ENCODE results near the gene RFX2.
A peak's percentile ranks its signal among the peaks of the same experiment; 100 is the strongest.
"Not testable (repeated sequence)": the region's sequence is repeated elsewhere in the genome, so short reads cannot be mapped to it uniquely, and the experiment has no call there.

The RFX2 gene

DNA sequence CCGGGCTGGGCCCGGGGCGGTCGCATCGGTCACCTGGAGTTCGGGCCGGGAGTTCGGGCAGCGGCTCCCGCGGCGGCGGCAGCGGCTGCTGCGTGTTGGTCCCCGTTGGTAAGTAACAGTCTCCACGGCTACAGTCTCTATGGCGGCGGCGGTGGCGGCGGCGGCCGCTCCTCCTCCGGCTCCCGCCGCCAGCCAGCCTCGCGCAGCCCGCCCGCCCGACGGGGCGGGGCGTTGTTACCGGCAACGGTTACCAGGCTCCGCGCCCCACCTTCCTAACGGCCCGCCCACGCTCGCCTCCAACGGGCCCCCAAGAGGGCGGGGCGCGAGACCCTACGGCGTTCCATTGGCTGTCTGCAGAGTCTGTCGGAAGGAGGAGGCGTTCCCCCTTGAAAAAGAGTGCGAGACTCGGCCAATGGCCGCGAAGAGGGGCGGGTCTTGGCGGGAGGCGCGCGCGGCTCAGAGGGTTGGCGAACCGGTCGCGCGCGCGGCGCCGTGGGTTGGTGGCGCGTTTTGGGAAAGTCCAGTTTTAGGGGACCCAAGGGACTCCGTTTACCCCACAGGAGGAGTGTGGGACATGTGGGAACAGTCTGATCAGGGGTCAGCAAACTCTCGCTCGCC is at the start of gene RFX2:
RFX2 (minus strand) TSS at position 141 of the 618 bp plus-strand sequence. CDS start 63,004 bp downstream, outside the sequence.
- DNase-seq, result peak; percentile 99

DNA sequence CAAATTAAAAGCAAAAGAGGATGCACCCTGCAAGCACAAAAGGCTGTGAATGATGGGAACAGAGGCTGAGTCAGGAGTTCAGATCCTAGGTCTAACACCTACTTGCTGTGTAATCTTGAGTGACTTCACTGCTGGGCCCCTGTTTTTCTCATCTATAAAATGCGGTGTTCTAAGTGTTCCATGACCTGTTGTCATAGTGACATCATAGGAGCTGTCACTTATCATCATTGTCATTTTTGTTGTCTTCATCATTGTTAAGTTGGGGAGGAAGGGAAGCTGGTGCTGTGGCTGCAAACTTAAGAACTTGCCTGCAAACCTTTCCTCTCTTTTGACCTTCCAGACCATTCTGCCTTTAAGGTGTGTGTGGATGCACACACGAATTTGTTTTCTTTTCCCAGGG is 45.7 kb upstream of the RFX2 start:
- DNase-seq, result no peak

DNA sequence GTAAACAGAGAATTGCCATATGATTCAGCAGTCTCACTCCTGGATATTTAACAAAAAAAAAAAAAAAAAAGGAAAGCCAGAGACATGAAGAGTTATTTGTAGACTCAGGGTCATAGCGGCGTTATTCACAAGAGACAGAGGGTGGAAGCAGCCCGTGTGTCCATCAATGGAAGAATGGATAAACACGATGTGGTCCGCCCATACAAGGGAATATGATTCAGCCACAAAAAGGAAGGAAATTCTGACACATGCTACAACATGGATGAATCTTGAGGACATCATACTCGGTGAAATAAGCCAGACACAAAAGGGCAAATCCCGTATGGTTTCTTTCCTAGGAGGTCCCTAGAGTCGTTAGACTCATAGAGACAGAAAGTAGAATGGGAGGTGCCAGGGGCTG is 40.0 kb upstream of the RFX2 start:
- DNase-seq, result no peak

DNA sequence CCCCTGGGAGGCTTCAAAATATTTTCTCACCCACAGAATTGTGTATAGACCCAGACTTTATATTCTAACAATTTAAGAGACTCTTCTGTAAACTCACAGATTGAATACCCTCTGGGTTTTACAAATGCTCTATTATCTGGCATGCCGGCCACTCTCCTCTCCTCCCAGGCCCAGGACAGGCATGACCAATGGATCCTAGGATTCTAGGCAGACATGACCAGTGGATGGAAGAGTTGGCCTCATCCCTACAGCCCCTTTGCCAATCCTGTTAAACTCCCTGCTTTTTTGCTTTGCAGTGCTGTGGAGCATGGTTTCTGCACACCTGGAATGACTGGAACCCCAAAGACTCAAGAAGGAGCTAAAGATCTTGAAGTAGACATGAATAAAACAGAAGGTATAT is 30.9 kb upstream of the RFX2 start:
- no peak for DNase-seq

DNA sequence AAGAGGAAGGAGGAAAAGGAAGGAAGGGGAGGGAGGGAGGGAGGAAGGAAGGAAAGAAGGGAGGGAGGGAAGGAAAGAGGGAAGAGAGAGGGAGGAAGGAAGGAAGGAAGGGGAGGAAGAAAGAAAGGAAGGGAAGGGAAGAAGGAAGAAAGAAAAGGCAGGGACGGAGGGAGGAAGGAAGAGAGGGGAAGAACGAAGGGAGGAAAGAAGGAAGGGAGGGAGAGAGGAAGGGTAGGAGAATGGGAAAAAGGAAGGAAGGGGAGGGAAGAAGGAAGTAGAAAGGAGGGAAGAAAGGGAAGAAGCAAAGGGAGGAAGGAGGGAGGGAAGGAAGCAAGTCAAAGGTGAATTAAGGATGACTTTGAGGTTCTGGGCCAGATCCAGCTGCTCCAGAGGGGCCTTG is 28.2 kb upstream of the RFX2 start:
- no peak for DNase-seq

DNA sequence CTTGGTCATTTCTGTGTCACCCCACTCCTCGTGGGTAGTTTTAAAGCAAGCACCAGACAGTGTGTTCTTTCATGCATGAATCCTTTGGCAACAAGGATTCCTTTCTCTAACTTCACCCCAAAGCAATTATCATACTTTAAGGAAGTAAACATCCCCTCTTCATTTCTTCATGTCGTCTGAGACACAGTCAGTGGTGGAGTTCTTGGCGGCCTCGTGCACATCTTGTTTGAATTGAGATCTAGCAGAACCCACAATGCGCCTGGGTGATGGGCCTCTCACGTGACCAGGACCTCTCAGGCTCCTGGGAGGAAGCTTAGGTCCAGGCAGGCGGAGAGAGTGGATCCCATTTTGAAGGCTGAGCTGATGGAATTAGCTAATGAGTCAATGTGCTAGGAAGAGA is 27.8 kb upstream of the RFX2 start:
- no peak for DNase-seq

DNA sequence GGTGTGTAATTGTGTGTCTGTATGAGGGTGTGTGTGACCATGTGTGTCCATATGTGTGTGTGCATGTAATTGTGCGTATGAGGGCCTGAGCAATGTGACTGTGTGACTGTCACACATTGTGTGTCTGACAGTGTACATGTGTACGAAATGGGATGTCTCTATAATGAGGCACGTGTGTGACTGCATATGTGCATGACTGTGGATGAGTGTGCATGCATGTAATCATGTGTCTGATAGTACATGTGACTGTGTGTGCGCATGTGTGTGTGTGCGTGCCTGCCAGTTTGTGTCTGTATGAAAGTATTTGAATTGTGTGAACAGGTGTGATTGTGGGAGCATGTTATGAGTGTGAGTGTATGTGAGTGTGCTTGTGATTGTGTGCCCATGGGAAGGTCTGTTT is 22.9 kb upstream of the RFX2 start:
- DNase-seq, result no peak

DNA sequence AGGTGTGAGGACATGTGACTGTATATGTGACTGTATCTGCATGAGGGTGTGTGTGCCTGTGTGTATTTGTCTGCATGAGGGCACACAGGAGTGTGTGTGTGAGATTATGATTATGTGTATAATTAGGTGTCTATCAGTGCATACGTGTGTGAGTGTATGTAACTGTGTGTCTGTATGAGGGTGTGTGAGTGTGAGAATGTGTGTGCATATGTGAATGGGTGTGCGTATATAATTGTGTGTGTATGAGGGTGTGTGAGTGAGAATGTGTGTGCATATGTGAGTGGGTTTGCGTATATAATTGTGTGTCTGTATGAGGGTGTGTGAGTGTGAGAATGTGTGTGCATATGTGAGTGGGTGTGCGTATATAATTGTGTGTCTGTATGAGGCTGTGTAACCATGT is 22.2 kb upstream of the RFX2 start:
- no peak for DNase-seq

DNA sequence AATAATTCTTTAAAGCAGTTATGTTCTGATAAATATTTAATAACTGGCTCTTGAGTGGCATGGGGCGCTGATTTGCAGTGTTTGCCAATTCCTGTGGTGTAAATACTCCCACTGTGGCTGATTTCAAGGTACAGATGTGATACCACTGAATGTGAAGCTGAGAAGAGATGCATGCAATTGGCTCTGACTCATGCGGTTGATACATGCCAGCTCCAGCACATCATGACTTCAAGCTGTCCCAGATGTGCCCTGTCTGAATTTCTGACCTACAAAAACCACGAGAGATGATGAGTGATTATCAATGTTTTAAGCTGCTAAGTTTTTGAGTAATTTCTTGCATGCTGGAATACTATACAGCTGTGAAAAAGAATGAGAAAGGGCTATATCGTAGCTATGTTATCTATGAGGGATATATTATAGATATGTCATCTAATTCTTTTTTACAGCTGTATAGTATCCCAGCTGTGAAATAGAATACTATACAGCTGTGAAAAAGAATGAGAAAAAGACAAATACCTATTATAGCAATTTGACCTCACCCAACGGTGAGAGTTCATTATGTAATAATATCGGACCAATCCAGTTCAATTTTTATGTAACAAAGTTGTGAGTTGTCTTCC is 17.5 kb upstream of the RFX2 start:
- DNase-seq, result no peak

DNA sequence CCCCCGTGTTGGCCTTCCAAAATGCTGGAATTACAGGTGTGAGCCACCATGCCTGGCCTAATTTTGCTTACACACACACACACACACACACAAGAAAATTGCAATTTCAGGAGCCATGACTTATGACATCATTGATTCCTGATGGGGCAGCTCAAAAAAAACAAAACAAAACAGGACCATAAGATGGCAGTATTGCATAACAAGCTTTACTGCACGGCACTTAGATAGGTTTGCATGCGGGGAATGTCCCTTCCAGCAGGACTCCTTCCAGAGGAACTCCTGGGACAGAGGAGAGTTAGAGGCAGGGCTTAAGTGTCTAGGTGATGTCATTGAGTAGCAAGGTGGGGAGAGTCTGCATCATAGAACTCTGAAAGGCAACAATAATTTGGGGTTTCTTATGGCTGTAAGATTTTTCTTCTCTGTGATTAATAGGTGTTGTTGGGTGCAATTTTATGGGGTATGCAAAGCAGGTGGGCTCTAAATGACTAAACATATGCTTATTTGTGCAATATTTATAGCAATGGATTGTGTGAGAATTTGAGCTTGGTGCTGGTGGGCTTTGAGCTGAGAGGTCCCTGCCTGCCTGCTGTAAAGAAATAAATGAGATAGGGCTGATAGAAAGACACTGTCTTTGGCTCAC is 16.2 kb upstream of the RFX2 start:
- DNase-seq, result peak; percentile 39

DNA sequence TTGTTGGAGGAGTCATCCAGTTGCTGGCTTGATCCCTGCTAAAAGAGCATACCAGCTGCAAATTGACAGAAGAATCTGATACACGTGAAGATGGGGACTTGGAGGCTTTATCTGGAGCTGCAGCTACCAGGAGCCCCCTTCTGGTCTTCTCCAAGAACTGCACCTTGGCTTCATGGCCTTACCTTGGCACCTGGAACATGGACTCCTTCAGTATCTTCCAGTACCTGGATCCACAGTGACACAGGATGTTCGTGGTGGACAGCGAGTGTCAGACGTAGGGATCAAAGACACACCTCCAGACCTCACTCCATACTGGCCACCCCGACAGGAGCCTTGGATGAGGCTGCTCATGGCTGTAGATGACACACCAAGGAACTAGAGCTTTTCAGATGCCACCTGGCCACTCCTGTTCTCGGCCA is 15.3 kb upstream of the RFX2 start:
- peak; percentile 74 for DNase-seq

DNA sequence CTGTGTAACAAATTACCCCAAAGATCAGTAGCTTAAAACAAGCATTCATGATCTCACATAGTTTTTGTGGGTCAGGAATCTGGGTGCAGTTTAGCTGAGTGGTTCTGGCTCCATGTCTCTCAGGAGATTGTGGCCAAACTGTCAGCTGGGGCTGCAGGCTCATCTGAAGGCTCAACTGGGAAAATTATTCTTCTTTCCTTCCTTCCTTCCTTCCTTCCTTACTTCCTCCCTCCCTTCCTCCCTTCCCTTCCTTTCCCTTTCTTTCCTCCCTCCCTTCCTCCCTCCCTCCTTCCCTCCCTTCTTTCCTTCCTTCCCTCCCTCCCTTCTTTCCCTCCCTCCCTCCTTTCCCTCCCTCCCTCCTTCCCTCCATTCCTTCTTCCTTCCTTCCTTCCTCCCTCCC is 8.7 kb upstream of the RFX2 start:
- DNase-seq, result no peak

DNA sequence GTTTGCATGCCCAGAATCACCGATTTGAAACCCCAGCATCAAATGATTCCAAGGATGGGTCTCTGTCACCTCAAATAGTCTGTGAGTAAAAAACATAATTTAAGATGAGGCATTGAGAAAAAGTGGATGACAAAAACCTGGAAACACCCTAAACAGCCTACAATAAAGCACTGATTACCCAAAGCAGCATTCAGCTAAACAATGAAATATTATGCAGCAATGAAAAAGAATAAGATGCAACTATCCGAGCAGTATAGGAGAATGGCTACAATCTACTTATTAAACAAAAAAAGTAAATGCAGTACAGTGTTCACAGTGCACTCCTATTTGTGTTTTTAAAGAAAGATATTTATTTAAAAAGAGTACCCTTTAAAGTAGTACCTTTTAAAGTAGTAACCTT is 7.7 kb upstream of the RFX2 start:
- DNase-seq, result no peak

DNA sequence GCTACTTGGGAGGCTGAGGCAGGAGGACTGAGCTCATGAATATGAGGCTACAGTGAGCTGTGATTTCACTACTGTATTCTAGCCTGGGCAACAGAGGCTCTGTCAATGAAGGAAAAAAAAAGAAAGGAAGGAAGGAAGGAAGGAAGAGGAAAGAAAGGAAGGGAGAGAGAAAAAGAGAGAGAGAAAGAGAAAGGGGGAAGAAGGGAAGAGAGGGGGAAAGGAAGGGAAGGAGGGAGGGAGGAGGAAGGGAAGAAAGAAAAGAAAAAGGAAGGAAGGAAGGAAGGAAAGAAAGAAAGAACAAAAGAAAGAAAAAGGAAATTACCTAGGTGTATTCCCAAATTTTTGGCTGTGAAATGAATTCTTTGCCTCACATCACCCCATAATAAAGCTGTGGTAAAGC is 7.2 kb upstream of the RFX2 start:
- no peak for DNase-seq

DNA sequence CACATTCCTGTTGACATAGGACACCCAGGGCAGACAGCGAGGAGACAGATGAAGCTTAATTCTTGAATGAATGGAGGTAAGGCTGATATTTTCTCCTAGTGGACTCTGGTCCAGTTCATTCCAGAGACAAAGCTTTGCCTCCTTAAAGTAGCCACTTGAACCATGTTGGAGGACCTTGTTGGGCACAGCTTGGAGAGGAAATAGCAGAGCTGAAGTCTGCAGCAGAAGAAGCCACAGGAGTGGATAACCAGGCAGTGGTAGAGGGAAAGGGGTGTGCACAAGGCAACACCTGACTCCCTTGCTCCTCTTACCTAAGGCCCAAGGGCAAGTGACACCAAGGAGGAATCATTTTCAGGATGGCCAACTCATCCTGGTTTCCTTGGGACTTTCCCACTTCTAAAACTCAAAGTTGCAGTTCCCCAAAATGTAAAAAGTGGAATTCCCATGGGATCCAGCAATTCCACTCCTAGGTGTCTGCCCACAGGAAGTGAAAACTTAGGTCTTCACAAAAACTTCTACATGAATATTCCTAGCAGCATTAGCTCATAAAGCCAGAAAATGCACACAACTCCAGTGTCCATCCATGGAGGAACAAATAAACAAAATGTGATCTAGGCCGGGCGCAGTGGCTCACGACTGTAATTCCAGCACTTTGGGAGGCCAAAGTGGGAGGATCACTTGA is 6.6 kb upstream of the RFX2 start:
- DNase-seq, result no peak

DNA sequence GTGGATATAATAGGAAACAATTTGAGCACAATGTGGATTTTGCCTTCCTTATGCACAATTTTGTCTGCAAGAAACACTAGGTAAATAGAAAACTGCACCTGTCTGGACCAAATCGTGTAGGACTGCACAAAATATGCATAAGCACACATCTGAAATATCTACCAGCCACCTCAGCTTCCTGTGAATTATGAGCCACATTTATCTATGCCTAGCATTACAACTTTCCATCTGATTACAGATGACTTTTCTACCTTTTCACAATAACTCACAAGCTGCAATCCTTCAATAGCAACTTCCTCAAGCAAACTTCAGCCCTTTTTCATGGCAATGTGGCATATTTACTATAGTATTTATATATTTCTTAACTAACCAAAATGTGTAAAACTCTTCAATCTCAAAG is 5.7 kb upstream of the RFX2 start:
- DNase-seq, result no peak

DNA sequence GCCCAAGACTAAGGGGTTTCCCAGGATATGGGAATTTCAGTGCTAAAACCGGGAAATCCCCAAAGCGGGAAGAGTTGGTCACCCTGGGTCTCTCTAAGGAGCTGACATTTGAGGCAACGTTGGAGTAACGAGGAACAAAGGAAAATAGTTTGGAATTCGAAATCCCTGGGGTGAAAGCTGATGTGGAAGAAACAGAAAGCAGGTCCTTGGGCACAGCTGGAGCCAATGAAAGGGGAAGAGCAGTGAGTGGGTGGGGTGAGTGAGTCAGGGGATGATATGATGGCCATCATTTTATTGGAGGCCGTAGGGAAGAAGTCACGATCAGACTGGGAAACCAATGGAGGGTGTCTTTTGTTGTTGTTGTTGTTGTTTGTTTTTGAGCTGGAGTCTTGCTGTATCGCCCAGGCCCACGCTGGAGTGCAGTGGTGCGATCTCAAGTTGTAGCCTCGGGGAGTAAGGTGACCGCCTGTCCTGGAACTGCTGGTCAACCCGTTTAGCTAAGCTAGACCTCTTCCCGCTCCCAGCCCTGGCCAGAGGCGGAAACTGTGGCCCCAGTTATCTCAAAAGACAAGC is 3.4 kb upstream of the RFX2 start:
- no peak for DNase-seq

DNA sequence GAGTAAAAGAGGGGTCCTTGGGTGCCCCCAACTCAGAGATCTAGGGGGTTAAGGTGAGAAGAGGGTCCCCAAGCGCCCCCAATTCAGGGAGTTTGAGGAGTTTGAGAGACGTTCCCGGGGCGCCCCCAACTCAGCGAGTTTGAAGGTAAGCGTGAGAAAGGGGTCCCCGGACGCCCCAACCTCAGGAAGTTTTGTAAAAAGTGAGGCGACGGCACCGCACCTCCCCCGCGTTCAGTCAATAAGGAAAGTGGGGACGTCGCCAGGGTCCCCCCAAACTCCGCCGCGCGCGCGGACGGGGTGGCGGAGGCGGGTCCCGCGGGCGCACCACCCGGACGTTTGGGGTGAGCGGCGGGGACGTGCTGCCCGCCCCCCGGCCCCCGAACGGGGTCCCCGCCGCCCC is 353 bp downstream of the RFX2 start:
- DNase-seq, result no peak

DNA sequence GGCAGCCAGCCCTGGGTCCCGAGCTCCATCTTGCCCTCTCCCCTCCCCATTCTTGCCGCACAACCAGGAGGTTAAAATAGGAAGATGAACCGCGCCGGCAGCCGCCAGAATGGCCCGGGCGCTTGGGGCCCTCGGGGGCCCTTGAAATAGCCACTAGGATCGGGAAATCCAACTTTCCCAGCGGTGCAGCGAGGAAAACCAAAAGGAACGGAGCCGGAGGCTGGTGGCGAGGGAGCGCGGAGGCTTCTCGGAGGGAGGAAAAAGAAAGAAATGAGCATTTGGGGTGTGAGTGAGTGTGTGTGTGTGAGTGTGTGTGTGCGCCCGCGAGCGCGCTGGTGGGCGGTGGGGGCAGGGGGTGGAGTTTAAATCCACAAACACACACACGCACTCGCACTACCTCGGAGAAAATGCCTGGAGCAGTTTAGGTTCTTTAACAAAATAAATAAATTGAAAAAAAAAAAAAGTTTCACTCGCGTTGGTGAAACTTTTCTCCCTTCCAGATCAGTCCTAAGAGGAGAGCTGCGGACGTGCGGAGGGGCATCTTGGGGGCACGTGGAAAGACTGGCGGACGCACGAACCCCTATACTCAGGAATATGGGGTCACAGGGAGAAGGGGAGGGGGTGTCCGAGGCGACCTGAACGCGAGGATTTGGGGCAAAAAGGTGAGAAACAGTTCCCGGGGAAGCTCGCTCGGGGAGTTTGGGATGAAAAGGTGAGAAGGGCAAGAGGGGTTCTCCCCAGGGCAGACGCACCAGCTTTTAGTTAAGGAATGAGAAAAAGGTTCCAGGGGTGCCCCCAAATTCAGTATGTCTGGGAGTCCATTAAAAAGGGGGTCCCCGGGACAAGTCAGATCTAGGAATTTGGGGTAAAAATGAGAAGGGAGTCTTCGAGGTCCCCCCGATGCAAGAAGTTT is 1.3 kb downstream of the RFX2 start:
- peak; percentile 32 for DNase-seq

DNA sequence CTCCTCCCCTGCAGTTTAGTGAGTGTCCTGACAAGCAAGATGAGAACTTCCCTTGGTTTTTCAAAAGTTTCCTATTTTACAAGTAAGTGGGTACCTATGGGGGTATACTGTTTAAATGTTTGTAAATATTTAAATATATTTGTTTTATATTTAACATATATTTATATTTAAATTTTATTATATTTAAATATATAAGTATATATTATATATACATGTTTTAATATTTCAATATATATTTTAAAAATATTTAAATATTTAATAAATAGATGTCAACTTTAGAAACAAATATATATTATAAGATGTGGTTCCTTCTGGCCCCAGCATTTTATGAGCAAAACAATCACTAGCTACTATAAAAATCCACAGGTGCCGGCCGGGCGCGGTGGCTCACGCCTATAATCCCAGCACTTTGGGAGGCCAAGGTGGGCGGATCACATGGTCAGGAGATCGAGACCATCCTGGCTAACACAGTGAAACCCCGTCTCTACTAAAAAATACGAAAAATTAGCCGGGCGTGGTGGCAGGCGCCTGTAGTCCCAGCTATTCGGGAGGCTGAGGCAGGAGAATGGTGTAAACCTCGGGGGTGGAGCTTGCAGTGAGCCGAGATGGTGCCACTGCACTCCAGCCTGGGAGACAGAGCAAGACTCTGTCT is 3.5 kb downstream of the RFX2 start:
- DNase-seq, result not testable (repeated sequence)

DNA sequence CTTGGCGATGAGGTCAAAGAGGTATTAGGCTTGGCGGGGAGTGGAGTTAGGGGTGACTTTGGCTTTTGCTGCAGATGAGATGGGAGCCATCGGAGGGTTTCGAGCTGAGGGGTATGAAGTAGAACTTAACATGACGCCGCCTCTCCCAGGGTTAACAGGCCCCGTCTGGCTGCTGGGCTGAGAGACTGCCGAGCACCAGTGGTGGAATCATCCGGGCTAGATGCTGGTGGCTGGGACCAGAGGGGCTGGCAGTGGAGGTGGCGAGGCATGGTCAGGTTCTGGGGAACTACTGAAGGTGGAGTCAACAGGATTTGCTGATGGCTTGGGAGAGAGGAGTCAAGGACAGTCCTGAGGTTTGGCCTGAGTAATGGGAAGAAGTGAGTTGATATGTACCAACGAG is 4.9 kb downstream of the RFX2 start:
- DNase-seq, result no peak

DNA sequence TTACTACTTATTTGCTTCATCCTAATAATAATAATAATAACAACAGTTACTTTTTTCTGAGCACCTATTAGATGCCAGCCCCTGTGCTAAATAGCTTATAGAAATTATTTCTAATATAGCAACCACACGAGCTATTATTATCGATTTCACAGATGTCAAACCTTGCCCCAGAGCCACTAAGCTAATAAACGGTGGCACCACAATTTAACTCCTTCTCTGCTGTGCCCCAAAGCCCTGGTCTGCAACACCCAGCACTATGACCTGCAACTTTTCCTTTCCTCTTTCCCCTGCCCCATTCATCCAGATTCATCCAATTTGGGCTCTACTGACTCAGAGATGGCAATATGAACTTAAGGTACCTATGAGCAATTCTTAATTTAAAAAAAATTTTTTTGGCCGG is 6.4 kb downstream of the RFX2 start:
- DNase-seq, result no peak
